GM20431 (cell line): ENCODE data around the gene MAD1L1.
"Not testable (repeated sequence)": the region's sequence is repeated elsewhere in the genome, so short reads cannot be mapped to it uniquely, and the experiment has no call there.

Source experiments
- in situ Hi-C: fragments of 300-500 bp; cut with MseI, MboI; formaldehyde crosslinking; loops from one replicate; pipeline ENCODE4 v1.15.0; 2020; ENCODE audit warnings: low sequenced_read_pairs; ENCODE audit not compliant: unreplicated experiment

The MAD1L1 gene

DNA sequence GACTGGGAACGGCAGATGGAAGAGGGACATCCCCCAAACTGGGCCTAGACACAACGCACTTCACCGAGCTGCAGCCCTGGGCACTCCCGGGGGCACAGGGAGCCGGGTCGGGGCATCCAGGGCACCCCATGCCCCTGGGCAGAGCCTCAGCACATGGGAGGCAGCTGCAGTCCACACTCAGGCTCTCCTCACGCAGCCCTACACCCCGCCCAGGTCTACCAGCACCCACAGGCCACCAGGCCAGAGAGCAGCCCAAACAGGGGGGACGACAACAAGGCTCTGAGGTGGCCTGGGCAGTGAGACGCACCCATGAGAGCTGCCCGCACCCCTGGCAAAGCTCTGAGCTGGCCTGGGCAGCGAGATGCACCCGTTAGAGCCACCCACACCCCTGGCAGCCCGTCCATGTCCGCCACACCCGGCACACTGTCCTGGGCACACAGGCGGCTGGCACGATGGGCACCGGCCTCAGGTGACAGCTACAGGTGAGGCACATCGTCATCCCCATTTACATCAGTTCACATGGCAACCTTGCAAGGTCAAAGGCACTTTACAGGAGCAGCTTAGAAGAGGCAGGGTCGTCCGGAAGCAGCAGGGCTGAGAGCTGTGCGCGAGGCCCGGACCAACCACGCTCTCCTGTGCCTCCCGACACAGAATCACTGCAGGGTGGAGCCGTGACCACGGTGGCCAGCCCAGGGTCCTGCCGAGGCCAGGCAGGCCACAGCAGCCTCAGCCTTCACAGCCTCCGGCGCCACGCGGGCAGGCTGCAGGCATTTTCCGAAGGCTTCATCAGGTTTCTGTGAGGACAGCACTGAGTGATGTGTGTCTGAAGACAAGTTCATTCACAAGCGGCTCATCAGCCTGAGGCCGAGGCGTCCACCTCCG lies 228.6 kb downstream of the MAD1L1 start:
- in situ Hi-C loops: no loop called here

GRCh38 chr7:2003451-2003930 lies 229.3 kb downstream of the MAD1L1 start:
- in situ Hi-C loops: no loop called here

DNA sequence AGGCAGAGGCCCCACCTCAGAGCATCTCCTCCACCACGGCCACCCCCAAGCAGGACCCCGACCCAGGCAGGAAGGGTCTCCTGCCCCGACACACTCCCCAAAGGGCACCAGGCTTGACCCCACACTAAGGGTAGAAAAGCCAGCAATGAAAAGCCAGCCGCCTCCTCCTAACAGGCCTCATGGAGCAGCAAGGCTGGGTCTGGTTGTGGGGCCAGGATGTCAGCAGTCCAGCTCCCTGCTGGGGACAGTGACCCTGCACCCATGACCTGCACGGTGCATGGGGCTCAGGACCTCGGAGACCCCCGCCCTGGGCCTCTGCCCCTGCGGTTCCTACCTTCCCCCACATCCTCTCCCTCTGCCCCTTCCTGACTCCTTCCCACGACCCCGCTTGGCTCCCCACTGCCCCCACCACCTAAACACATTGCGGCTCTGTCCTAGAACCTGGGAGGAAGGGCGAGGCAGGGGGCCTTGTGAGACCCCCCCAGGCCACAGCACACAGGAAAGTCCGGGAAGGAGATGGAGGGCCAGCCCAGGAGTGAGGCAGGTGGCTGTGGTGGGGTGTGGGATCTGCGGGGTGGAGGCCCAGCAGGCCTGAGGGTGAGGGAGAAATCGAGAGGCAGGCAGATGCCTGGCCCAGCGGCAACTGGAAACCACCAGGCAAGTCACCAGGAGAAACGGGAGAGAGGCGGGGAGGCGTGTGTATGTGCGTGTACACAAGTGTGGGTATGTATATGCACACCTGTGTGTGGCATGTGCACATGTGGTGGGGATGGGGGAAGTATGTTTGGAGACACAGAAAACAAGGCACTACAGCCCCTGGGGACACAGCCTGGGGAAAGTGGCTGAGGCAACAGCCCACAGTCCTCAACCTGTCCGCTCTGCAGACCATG lies 229.9 kb downstream of the MAD1L1 start:
- in situ Hi-C loops: no loop called here

DNA sequence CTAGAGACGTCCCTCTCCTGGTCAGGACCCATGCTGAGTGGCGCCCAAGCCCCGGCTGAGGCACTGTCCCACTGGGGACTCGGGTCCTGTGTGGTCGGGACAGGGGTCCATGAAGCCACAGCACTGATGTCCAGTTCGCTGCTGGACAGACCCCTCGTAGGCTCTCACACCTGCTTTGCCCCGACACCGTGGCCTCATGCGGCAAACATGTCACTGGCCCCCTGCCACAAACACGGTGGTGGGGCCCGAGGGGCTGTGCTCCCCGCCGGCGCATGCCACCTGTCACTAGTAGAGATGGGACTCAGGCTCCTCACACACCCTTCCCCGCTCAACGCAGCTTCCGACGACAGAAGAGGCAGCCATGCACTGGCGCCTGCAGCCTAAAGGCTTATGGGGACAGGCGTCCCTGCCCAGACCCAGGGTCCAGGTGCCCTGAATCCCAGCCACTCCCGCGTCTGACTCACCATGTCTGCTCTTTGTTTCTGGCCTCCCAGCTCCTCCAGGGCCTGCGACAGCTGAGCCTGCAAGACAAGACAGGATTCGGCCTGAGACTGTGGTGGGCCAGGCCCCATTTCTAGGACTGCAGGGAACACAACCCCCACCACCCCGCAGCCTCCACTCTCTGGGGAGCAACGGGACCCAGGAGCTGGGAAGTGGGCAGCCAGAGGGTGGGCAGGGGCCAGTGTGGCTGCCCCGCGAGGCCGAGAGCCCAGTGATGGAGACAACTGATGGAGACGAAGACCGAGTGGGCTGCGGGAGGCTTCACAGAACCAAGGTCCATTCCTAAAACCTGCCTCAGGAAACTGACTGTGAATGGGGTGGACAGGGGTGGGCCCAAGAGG lies 230.9 kb downstream of the MAD1L1 start:
- in situ Hi-C loops: no loop called here

GRCh38 chr7:2000746-2001321 lies 231.9 kb downstream of the MAD1L1 start:
- in situ Hi-C loops: no loop called here

GRCh38 chr7:2000153-2000687 lies 232.5 kb downstream of the MAD1L1 start:
- in situ Hi-C loops: no loop called here

DNA sequence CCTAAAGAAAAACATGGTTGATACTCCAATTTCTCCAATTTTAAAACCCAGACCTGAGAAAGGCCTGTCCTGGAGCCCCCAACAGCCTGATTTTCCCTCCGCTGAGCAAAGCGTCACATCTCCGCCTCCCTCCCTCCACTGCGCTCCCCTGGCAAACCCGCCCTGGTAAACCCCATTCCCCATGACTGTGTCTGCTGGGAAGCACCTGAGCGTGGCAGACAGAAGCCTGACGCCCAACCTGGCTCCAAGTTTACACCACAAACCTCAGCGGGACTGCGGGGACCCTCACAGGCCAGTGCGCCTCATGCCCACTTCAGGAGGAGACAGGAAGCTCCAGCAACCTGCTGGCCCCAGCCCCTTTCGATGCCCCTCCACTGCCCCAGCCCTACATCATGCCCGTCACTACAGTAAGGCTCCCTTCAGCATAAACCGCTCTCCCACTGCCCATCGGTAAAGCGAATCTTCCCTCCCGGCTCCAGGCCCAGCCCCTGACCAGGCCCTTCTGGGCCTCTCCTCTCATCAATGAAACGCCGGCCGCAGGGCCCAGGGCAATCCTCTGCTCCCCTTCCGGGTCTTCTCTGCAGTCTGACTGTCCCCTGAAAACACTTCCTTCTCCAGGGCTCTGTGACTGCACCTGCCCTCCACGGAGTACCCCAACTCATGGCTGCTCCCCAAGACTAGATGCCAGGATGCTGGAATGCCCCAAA lies 233.3 kb downstream of the MAD1L1 start:
- in situ Hi-C loops: no loop called here

DNA sequence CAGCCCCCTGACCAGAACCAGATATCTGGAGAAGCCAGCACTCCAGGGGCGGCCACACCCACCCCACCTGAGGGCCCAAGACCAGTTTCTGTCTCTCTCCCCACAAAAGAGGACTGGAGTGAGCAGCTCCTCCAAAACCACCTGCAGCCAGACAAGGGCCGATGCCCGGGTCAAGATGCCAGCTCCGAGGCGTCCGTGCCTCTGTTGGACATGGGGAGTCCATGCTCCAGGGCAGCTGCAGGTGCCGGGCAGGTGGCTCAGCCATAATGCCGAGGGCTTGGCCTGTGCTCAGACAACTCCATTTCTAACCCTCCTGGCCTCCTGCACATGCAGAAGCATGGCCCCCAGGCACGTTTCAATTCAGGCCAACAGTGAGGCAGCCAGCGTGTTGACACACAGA lies 234.6 kb downstream of the MAD1L1 start:
- in situ Hi-C loops: no loop called here

- in situ Hi-C loops: no loop called here
Observed at GRCh38 chr7:1997537-1998076, 235.1 kb downstream of the MAD1L1 start.

GRCh38 chr7:1996816-1997215 lies 235.9 kb downstream of the MAD1L1 start:
- in situ Hi-C loops: no loop called here

DNA sequence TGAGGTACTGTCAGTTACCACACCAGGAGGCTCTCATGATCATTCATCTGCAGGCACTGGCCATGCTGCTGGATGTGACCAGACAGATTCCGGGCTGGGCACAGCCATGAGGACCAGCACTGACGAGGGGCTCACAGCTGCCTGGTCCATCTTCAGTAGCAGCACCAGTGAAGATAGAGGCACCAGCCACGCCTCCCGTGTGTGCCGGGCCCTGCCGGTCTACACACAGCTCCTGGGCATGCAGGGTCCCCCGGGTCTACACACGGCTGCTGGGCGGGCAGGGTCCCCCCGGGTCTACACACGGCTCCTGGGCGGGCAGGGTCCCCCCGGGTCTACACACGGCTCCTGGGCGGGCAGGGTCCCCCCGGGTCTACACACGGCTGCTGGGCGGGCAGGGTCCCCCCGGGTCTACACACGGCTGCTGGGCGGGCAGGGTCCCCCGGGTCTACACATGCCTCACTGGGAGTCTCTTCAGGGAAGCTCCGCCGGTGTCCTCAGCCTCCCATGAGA lies 236.8 kb downstream of the MAD1L1 start:
- in situ Hi-C loops: not testable (repeated sequence)

GRCh38 chr7:1995426-1995825 lies 237.3 kb downstream of the MAD1L1 start:
- in situ Hi-C loops: no loop called here

DNA sequence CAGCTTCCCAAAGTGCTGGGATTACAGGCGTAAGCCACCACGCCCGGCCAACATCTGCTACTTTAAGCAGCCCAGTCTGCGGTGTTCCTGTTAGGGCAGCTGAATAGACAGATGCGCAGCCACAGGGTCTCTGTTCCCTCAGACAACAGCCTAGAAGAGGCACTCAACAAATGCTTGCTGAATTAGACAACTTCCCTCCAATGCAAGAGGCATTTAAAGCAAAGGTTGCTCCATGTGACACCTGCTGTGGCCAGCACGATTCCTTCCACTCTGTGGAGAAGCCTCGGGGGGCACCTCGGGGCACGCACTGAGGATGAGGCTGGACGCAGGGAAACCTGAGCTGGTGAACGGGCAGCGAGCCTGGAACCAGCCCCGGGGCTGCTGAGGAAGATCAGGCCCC lies 237.8 kb downstream of the MAD1L1 start:
- in situ Hi-C loops: no loop called here

DNA sequence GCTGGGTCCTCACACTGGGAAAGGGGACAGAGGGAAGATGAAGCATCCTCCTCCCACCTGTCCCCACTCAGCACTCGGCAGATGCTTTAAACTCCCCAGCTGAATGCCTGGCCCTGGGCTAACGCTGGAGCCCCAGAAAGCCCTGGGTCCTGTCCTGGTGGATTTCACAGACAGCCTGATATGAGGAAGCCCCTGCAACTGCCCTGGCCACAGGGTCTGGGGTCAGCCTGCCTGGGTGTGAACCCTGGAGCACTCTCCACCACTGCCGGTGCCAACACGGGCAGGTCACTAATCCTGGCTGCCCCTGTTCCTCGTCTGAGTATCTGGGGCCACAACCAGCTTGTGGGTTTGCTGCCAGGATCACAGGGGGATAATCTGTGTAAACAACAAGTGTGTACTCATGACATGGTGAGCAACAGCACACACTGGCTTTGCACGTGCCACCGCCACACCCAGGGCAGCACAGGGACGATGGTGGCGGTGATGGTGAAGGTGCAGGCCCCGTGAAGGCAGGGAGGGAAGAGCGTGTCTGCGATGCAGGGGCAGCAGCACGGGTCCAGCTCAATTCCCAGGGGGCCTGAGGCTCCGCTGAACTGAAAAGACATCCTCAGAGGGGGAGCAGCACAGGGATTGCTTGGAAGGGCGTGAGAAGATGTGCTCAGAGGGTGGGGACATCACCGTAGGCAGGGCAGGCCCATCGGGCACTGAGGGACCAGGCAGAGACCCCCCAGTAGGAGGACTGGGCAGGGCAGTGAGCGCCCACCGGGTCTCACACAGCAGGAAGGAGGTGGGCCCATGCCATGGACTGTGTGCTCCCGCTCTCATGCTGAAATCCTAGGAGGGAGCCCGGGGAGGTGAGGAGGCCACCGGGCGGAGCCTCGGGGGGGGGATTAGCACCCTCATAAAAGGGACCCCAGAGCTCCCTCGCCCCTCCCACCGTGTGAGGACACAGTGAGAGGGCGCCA lies 238.7 kb downstream of the MAD1L1 start:
- in situ Hi-C loops: no loop called here

- in situ Hi-C loops: no loop called here
Observed at GRCh38 chr7:1993031-1993695, 239.6 kb downstream of the MAD1L1 start.

- in situ Hi-C loops: no loop called here
Observed at GRCh38 chr7:1992554-1992953, 240.2 kb downstream of the MAD1L1 start.
